Measurements from ENCODE around the gene MATN3. TPM values are rescaled to one million over a fixed set of nuclear protein-coding genes. Genes with fewer than 3 reads are reported as not detected.

MATN3 gene
- polyA plus RNA-seq, 1 donor (not counting 4 experiments of a cell fraction or from before 2014, with no cell fraction given): 1.4 TPM

DNA sequence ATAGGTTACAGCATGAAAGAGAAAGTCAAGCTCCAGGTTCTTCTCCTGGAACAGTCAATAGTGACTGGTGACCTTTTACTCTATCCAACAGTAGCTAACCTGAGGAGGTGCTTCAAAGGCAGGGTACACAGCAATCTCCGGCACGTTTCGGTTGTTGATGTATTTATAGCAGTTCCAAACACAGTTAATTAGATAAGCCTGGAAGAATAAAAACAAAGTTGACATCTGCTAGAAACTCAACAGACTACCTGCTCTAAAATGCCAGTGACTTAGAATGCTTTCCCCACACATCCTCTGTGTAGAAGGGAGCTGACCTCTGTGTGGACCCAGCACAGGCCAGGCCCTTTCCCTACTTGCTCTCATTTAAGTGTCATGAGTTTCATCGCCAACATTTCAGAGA lies 21.8 kb upstream of the MATN3 start:
- Histone ChIP-seq H4K20me1 (ENCODE audit: control insufficient read depth, extremely low read depth, insufficient read depth, low read length) (no peaks in the 10 kb centered on the region), H2AFZ (ENCODE audit: control insufficient read depth, low read length) (no peak overlapping the region), H3K36me3 (ENCODE audit: control insufficient read depth in 2 of 2, extremely low read depth in 1 of 2, insufficient read depth in 2 of 2, low read length in 2 of 2) (peaks cover 12 to 40% of the 10 kb centered on the region in 2 experiments), H3K79me2 (ENCODE audit: control insufficient read depth, insufficient read depth, low read length) (peaks cover 11% of the 10 kb centered on the region), H3K4me2 (ENCODE audit: control insufficient read depth, extremely low read depth, insufficient read depth, low read depth, low read length) (no peak overlapping the region), H3K27me3 (ENCODE audit: control insufficient read depth, extremely low read depth, insufficient read depth, low read length) (no peaks in the 10 kb centered on the region), H3K27ac (ENCODE audit: control insufficient read depth, insufficient read depth, low read length) (no peak overlapping the region), H3K9ac (ENCODE audit: control insufficient read depth, extremely low read depth, insufficient read depth, low read length) (no peak overlapping the region), H3K4me3 (ENCODE audit: control insufficient read depth in 2 of 3, extremely low read depth in 1 of 3, insufficient read depth in 2 of 3, low read depth in 1 of 3, low read length in 3 of 3) (no peak overlapping the region), H3K9me3 (ENCODE audit: control insufficient read depth, low read depth, low read length) (no peaks in the 10 kb centered on the region), H3K4me1 (ENCODE audit: control insufficient read depth, extremely low read depth, insufficient read depth, low read length) (no peaks in the 10 kb centered on the region), H3K9me1 (ENCODE audit: control insufficient read depth, extremely low read depth, insufficient read depth, low read length) (no peaks in the 10 kb centered on the region)
- no peak for TF ChIP-seq EZH2 (IDR thresholded peaks at IDR 0.05; ENCODE audit: low read length)
- TF ChIP-seq, protein P1, sequence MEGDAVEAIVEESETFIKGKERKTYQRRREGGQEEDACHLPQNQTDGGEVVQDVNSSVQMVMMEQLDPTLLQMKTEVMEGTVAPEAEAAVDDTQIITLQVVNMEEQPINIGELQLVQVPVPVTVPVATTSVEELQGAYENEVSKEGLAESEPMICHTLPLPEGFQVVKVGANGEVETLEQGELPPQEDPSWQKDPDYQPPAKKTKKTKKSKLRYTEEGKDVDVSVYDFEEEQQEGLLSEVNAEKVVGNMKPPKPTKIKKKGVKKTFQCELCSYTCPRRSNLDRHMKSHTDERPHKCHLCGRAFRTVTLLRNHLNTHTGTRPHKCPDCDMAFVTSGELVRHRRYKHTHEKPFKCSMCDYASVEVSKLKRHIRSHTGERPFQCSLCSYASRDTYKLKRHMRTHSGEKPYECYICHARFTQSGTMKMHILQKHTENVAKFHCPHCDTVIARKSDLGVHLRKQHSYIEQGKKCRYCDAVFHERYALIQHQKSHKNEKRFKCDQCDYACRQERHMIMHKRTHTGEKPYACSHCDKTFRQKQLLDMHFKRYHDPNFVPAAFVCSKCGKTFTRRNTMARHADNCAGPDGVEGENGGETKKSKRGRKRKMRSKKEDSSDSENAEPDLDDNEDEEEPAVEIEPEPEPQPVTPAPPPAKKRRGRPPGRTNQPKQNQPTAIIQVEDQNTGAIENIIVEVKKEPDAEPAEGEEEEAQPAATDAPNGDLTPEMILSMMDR (optimal IDR thresholded peaks at IDR 0.05 in 1 of 3, IDR thresholded peaks at IDR 0.05 in 1 of 3, conservative IDR thresholded peaks at IDR 0.05 in 1 of 3; ENCODE audit: extremely low read depth in 1 of 3, insufficient read depth in 2 of 3, low read length in 3 of 3): no peak
- no peak for DNase-seq (ENCODE audit: low read depth, low spot score)
- FAIRE-seq: no peak
- dilution Hi-C loops (cut with MboI; ENCODE audit: extremely low pct_ligation_motif_present, low sequenced_read_pairs): no loop called here

DNA sequence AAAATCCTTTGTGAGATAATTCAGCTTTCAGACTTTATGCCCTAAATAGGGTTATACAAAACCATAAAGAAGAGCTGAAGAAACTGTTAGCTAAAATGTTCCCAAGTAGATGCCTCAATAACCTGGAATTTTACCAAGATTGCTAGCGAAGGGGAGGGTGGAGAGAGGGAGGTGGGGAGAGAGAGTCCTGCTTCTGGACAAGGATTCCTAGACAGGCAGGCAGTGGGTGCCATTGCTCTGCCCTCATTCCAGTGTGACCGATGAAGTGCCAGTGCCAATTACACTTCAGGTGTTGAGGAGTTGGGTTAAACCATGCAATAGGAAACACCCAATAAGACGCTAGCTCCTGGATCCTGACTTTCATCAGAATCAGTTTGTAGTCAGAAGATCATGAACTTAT lies 20.9 kb upstream of the MATN3 start:
- DNase-seq (ENCODE audit: low read depth, low spot score) (no peak), FAIRE-seq (no peak)
- no peaks in the 10 kb centered on the region for H4K20me1 ChIP-seq (ENCODE audit: control insufficient read depth, extremely low read depth, insufficient read depth, low read length)
- H3K9ac ChIP-seq (ENCODE audit: control insufficient read depth, extremely low read depth, insufficient read depth, low read length): no peak overlapping the region
- no peaks in the 10 kb centered on the region for H3K27me3 ChIP-seq (ENCODE audit: control insufficient read depth, extremely low read depth, insufficient read depth, low read length)
- no peak overlapping the region for H3K4me3 ChIP-seq (ENCODE audit: control insufficient read depth in 2 of 3, extremely low read depth in 1 of 3, insufficient read depth in 2 of 3, low read depth in 1 of 3, low read length in 3 of 3)
- no peak overlapping the region for H3K4me2 ChIP-seq (ENCODE audit: control insufficient read depth, extremely low read depth, insufficient read depth, low read depth, low read length)
- H3K9me1 ChIP-seq (ENCODE audit: control insufficient read depth, extremely low read depth, insufficient read depth, low read length): no peaks in the 10 kb centered on the region
- H3K79me2 ChIP-seq (ENCODE audit: control insufficient read depth, insufficient read depth, low read length): peaks cover 5% of the 10 kb centered on the region
- H3K36me3 ChIP-seq (ENCODE audit: control insufficient read depth in 2 of 2, extremely low read depth in 1 of 2, insufficient read depth in 2 of 2, low read length in 2 of 2): peaks cover 12 to 41% of the 10 kb centered on the region in 2 experiments
- TF ChIP-seq, protein P1 (optimal IDR thresholded peaks at IDR 0.05 in 1 of 3, IDR thresholded peaks at IDR 0.05 in 1 of 3, conservative IDR thresholded peaks at IDR 0.05 in 1 of 3; ENCODE audit: extremely low read depth in 1 of 3, insufficient read depth in 2 of 3, low read length in 3 of 3): no peak
- dilution Hi-C loops (cut with MboI; ENCODE audit: extremely low pct_ligation_motif_present, low sequenced_read_pairs): no loop called here
- H2AFZ ChIP-seq (ENCODE audit: control insufficient read depth, low read length): no peak overlapping the region
- no peak overlapping the region for H3K27ac ChIP-seq (ENCODE audit: control insufficient read depth, insufficient read depth, low read length)
- no peaks in the 10 kb centered on the region for H3K4me1 ChIP-seq (ENCODE audit: control insufficient read depth, extremely low read depth, insufficient read depth, low read length)
- H3K9me3 ChIP-seq (ENCODE audit: control insufficient read depth, low read depth, low read length): no peaks in the 10 kb centered on the region

Measured in keratinocyte (primary cell).